Left lung (tissue), 10 donors: Measurements from ENCODE around the gene MTUS2. TPM values are rescaled to one million over a fixed set of nuclear protein-coding genes. Genes with fewer than 3 reads are reported as not detected.

Experiments
- ATAC-seq: fragments of 200-7000 bp; cut with Tn5 transposase; one replicate; pipeline ENCODE4 v1.9.1; 2020; ENCODE audit warnings: moderate library complexity
- DNase-seq, 4 donors: peaks; one replicate each; pipeline ENCODE4 v3.0.0-alpha.2; 2013 to 2020
- H3K27ac ChIP-seq, 2 donors: fragments of 200-600 bp; sonication (generic) in 1 of 2; one replicate each; pipeline versions ENCODE4 v1.5.0 to v1.8.0; 2020 to 2021
- H3K27me3 ChIP-seq, 2 donors: fragments of 200-600 bp; sonication (generic) in 1 of 2; one replicate each; pipeline versions ENCODE4 v1.5.0 to v1.8.0; 2020 to 2021
- H3K36me3 ChIP-seq, 2 donors: fragments of 200-600 bp; sonication (generic) in 1 of 2; one replicate each; pipeline versions ENCODE4 v1.5.0 to v1.8.0; 2020 to 2021
- H3K4me1 ChIP-seq, 2 donors: fragments of 200-600 bp; one replicate each; pipeline ENCODE4 v1.8.0; 2021
- H3K4me3 ChIP-seq, 2 donors: fragments of 200-600 bp; sonication (generic) in 1 of 2; one replicate each; pipeline versions ENCODE4 v1.5.0 to v1.8.0; 2020 to 2021; ENCODE audit warnings: mild to moderate bottlenecking in 1 of 2
- H3K9me3 ChIP-seq, 2 donors: fragments of 200-600 bp; sonication (generic) in 1 of 2; one replicate each; pipeline versions ENCODE4 v1.5.0 to v1.8.0; 2020 to 2021
- CTCF ChIP-seq, 2 donors: fragments of 200-600 bp; sonication (generic) in 1 of 2; IDR thresholded peaks; one replicate each; pipeline versions ENCODE4 v1.5.0 to v1.8.0; 2021; ENCODE audit warnings: antibody characterized with exemption in 2 of 2
- intact Hi-C, 2 donors: fragments of 100-400 bp; cut with DNase I; formaldehyde crosslinking; loops; one replicate each; pipeline versions ENCODE4 v1.11.2 to v1.14.2; 2022
- polyA plus RNA-seq, 6 donors: library from polyadenylated mRNA; unstranded; fragments of 120-200 nt; gene quantifications; one replicate each; pipeline ENCODE4 v1.2.1, GENCODE V29; 2013; ENCODE audit not compliant: insufficient read length in 6 of 6
- total RNA-seq, 2 donors: library from RNA; stranded (reverse); fragmentation: NEBNext Ultra II Directional; extraction: Animal tissue kit (Norgen Biotek cat#: 25700); gene quantifications; one replicate each; pipeline ENCODE4 v1.2.1, GENCODE V29; 2021
- donor health status: DM: no; HTN: yes; CAD: no.
- donor health status: DM: no; HTN: no; CAD: no.

The MTUS2 gene
- total and polyA plus RNA-seq, 8 donors: 0.21 to 0.92 (median 0.50) TPM

- H3K27ac ChIP-seq: no peak overlapping the region
- DNase-seq (no peak), ATAC-seq (no peak)
- no peak overlapping the region for H3K4me3 ChIP-seq
- no peaks in the 10 kb centered on the region for H3K4me1 ChIP-seq
- TF ChIP-seq CTCF (IDR thresholded peaks at IDR 0.05): no peak
- peaks cover 0 to 9% of the 10 kb centered on the region in 2 donors for H3K9me3 ChIP-seq
- intact Hi-C loops: no loop called here
- no peaks in the 10 kb centered on the region for H3K36me3 ChIP-seq
- H3K27me3 ChIP-seq: no peaks in the 10 kb centered on the region
Measured at GRCh38 chr13:29154390-29154789, 334.3 kb downstream of the MTUS2 start.

GRCh38 chr13:29156136-29156535 is 336.0 kb downstream of the MTUS2 start:
- Histone ChIP-seq H3K9me3 (peaks cover 0 to 5% of the 10 kb centered on the region in 2 donors), H3K36me3 (no peaks in the 10 kb centered on the region), H3K27ac (no peak overlapping the region), H3K27me3 (no peaks in the 10 kb centered on the region), H3K4me3 (no peak overlapping the region), H3K4me1 (no peaks in the 10 kb centered on the region)
- DNase-seq (no peak), ATAC-seq (no peak)
- no peak for TF ChIP-seq CTCF (IDR thresholded peaks at IDR 0.05)
- intact Hi-C loops: no loop called here

- Histone ChIP-seq H3K36me3 (no peaks in the 10 kb centered on the region), H3K27me3 (no peaks in the 10 kb centered on the region), H3K4me3 (no peak overlapping the region), H3K9me3 (no peaks in the 10 kb centered on the region), H3K27ac (no peak overlapping the region), H3K4me1 (no peaks in the 10 kb centered on the region)
- TF ChIP-seq CTCF (IDR thresholded peaks at IDR 0.05): no peak
- DNase-seq (no peak), ATAC-seq (no peak)
- intact Hi-C loops: no loop called here
Measured at GRCh38 chr13:29159871-29160270, 339.7 kb downstream of the MTUS2 start.

GRCh38 chr13:29160862-29161261 is 340.7 kb downstream of the MTUS2 start:
- Histone ChIP-seq H3K9me3 (no peaks in the 10 kb centered on the region), H3K27ac (no peak overlapping the region), H3K4me1 (no peaks in the 10 kb centered on the region), H3K4me3 (no peak overlapping the region), H3K36me3 (no peaks in the 10 kb centered on the region), H3K27me3 (no peaks in the 10 kb centered on the region)
- no peak for TF ChIP-seq CTCF (IDR thresholded peaks at IDR 0.05)
- DNase-seq (no peak), ATAC-seq (no peak)
- intact Hi-C loops: no loop called here

- intact Hi-C loops: no loop called here
- Histone ChIP-seq H3K9me3 (no peaks in the 10 kb centered on the region), H3K27me3 (no peaks in the 10 kb centered on the region), H3K4me1 (no peaks in the 10 kb centered on the region), H3K36me3 (no peaks in the 10 kb centered on the region), H3K4me3 (no peak overlapping the region), H3K27ac (no peak overlapping the region)
- no peak for TF ChIP-seq CTCF (IDR thresholded peaks at IDR 0.05)
- DNase-seq (no peak), ATAC-seq (no peak)
Measured at GRCh38 chr13:29161676-29162075, 341.5 kb downstream of the MTUS2 start.
